GM19351 (cell line): ENCODE data around the gene ACTA1.
"Not testable (repeated sequence)": the region's sequence is repeated elsewhere in the genome, so short reads cannot be mapped to it uniquely, and the experiment has no call there.

Source experiments
- ATAC-seq: cut with Tn5 transposase; IDR thresholded peaks from one replicate; pipeline ENCODE4 v1.9.1; 2021; ENCODE audit warnings: mild to moderate bottlenecking, moderate library complexity; ENCODE audit not compliant: unreplicated experiment

Gene ACTA1

DNA sequence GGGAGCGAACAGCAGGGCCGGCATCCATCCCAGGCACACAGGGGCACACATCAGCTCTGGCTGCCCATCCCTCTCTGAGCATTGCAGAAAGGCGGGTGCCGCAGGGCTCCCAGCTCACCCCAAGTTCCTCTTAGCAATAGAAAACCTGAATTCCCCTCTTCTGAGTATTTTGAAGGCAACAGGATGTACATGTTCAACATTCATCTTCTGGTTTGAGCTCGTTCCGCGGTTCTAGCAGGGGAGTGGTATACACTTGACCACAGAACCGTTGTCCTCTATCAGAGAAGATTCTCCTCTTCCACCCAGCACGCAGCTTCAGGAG, 23.6 kb downstream of the ACTA1 start:
- ATAC-seq, result no peak

GRCh38 chr1:229409616-229410369, 24.1 kb downstream of the ACTA1 start:
- no peak for ATAC-seq

- no peak for ATAC-seq
Measured at GRCh38 chr1:229408458-229409037, 25.3 kb downstream of the ACTA1 start.

DNA sequence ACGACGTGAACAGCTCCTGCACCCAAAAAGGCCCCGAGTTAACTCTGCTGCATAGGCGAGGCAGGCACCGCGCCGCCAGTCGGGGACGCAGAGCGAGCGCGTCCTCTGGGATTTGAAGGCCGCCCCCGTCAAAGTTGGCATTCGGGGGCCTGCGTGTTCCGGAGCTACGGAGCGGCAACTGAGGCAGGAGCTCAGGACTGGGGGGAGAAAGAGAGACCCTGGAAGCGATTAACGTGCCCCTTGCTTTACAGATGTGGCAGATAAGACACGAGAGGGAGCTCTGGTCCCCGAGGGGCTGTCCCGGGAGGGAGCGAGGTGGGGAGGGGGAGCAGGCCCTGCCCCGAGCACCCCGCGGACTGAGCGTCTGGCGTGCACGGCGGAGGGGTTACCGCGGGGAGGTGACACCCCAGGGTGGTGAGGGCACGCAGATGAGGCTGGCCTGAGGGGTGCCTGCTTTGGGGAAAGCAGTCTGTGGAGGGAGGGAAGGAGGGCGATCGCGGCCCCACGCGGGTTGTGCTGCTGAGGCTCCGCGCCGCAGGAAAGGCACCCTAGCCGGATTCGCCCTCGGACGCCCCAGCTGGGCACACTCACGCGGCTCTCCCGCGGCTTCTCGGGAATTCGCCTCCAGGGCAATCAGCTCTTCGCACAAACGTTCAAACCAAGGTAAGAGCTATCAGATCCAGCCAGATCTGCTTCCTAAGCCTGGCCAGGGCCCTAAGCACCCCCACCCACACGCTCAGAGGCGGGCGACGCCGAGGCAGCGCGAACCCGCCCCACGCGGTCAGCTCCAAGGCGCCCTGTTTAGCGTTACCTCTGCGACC, 26.5 kb downstream of the ACTA1 start:
- ATAC-seq, result no peak

DNA sequence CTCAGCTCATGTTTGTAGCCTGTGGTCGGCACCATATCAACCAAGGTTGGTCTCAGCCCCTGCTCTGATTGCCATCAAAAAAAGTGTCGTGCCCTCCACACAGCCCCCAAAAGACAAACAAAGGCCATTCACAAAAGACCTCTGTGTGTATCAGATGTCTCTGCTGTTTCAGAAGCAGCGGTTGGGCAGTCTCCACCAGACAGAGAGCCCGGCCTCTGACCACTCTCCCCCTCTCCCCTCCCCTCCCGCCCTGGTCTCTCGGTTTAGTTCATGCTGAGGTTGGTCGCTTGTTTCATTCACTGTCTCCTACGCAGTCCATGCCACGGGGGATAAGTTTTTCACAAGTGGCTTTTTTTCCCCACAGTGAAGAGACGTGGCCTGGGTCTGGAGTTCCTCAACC, 27.1 kb downstream of the ACTA1 start:
- no peak for ATAC-seq

DNA sequence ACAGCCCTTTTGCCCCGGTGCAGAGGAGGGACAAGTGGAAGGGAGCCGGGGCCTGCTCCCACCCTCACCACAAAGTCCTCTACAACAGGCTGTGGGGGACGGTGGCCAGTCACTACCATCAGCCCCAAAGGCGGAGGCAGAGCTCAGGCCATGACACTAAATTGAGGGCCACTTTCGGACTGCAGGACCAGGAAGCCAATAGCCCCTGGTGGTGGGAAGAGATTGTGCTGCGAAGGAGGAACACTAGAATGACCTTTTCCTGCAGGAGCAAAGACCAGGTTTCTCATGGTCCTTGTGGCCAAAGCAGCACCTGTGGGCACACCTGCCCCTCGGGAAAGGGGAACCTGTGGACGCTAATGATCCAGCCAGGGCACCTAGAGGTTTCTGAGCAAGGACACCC, 30.3 kb downstream of the ACTA1 start:
- ATAC-seq, result no peak

- ATAC-seq, result no peak
Measured at GRCh38 chr1:229402993-229403392, 30.9 kb downstream of the ACTA1 start.

GRCh38 chr1:229402329-229402728, 31.6 kb downstream of the ACTA1 start:
- ATAC-seq, result not testable (repeated sequence)

DNA sequence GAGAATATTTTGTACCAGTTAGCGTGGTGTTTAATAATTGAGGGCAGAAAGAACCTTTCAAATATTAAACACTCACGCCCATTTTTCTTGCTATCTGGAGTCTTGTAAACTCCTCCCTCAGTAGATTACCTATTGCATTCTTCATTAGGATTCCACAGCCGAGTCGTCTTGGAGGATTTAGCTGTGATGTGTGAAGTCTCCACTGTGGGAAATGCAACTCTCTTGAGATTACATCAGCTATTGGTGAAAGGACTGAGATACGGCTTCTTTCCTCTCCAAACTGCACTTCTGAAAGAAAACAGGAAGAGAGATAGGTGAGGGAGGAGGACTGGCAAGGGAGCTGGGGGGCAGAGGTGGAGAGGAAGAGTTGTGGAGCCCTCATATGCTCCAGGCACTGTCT, 36.1 kb downstream of the ACTA1 start:
- no peak for ATAC-seq

GRCh38 chr1:229396585-229397206, 37.2 kb downstream of the ACTA1 start:
- no peak for ATAC-seq

DNA sequence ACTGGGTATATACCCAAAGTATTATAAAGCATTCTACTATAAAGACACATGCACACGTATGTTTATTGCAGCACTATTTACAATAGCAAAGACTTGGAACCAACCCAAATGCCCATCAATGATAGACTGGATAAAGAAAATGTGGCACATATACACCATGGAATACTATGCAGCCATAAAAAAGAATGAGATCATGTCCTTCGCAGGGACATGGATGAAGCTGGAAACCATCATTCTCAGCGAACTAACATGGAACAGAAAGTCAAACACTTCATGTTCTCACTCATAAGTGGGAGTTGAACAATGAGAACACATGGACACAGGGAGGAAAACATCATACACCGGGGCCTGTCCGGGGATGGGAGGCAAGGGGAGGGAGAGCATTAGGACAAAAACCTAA, 39.4 kb downstream of the ACTA1 start:
- not testable (repeated sequence) for ATAC-seq

DNA sequence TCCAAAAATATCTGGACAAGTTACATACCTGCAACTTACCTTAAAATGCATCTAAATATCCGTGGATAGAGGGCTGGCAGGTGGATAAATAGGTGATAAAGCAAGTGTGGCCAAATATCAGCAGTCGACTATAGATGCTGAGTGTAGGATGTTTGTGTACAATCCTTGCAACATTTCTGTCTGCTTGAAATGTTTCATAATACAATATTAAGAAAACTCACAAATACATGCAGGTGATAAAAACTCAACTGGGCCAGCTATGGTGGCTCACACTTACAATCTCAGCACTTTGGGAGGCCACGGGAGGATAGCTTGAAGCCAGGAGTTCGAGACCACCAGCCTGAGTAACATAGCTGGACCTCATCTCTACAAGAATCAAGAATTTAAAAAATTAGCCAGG, 41.0 kb downstream of the ACTA1 start:
- ATAC-seq, result no peak

- no peak for ATAC-seq
Measured at GRCh38 chr1:229390130-229390529, 43.8 kb downstream of the ACTA1 start.

DNA sequence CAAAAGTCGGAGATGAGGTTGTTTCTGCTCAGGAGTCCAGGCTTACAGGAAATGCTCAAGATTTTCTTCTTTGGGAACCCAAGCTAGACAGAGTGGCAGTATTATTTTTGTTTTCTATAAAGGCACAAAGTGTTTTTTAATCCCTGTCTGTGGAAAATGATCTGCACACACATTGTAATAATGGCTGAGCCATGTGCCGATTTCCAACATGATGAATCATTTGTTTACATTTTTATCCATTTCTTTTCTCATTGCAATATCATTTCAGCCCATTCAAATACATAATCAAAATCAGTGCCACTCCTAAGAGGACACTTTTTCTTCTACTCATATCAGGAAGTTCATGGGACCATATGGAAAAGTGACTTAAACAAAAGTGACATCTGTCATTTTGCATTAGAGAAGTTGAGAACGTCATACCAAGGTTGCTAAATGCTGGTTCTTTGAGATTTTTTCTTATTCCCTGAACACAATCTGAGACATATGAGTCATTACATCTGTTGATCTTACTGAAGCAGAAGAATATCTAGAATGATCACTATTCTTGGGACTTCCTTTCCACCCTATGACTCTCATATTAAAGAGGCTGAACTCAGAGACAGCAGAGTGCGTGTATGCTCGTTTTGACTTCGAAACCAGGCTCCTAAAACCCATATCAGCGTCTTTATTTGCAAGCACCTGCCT, 44.9 kb downstream of the ACTA1 start:
- ATAC-seq, result no peak

DNA sequence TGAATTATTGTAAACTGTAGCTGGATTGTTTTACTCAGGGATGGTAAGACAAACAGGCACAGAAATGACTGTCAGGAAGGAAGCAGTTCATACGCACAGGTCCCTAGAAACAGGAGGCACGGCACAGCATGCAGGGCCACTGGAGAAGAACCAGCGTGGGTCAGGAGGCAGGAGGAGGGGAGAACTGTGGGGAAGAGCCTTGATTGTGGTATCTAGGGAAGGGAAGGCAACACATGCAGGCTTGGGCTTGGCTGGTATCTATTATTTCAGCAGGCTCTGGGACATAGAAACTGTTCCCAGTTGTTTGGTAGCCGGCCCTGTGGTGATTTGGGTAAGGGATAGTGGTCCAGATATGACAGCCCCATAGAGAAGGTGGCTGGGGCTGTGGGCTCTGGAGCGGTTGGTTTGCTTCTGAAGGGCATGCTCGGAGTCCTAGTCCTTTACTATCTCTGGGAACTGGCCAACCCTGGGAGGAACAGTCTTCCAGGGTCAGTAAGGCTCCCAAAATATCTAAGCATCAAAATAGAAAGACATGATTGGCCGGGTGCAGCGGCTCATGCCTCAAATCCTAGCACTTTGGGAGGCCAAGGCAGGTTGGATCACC, 47.9 kb downstream of the ACTA1 start:
- no peak for ATAC-seq

DNA sequence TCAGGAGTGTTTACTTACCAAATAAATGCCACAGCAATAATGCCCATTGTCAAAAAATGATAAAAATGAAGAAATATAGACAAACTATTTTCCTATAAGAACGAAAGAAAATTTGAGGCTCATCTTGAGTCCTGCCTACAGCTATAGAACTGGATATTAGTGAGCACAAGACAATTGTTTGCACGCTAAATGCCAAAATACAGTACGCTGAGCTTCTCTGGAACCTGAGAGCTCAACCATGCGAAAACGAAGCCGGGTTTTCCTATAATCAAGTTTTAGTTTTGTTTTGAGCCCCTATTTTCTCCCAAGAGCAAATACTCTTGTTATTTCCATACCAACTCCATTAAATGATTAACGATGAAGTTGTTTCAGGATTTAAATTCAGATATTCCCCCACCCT, 49.1 kb downstream of the ACTA1 start:
- ATAC-seq, result no peak

DNA sequence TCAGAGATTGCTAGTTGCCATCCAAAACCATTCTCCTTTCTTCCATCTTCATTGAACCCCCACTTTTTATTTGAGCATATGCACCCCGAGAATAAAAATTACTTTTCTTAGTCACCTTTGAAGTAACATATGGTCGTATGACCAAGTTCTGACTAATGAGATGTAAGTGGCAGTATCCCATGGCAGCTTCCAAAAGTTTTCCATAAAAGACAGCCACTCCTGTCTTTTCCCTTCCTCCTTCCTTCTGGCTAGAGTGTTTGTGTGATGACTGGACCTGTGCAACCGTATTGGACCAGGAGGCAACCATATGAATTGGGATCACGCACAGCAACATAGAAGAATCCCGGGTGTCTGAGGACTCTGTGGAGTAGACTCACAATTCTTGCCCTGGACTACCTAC, 49.9 kb downstream of the ACTA1 start:
- no peak for ATAC-seq

- ATAC-seq, result no peak
Measured at GRCh38 chr1:229383188-229383587, 50.7 kb downstream of the ACTA1 start.
